Measurements from ENCODE around the gene ZFYVE28. TPM values are rescaled to one million over a fixed set of nuclear protein-coding genes. Genes with fewer than 3 reads are reported as not detected.

The ZFYVE28 gene
- total RNA-seq, 5 donors from 2014 or later (not counting 1 experiment from before 2014, with no cell fraction given), result 33.4 to 56.2 (median 45.4) TPM

DNA sequence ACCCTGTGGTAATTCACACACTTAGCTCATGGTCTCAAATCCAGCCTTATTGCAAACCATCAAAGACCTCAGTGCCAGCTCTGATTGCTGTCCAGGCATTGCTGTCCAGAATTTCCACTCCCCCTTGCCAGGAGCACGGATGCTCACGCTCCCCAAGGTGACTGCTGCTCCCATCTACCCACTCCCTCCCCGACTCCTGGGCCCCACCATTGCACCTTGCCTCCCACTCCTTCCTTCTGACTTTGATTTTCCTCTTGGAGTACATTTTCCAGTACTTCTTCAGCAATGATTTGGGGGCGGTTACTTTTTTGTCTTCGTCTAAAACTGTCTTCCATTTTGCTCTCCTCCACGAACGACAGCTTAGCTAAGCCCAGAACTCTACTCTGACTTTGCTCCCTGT lies 11.5 kb downstream of the ZFYVE28 start:
- no peak overlapping the region for H3K27ac ChIP-seq (ENCODE audit: low read length)
- Mint-ChIP-seq H3K27me3 (no peaks in the 10 kb centered on the region), H3K9me3 (no peaks in the 10 kb centered on the region), H3K36me3 (no peaks in the 10 kb centered on the region), H3K4me3 (no peak overlapping the region), H3K4me1 (peaks cover 46 to 64% (median 58%) of the 10 kb centered on the region in 3 donors), H3K27ac (peak overlapping the region; percentile 28 to 76)
- H3K36me3 ChIP-seq (ENCODE audit: control insufficient read depth in 2 of 2, extremely low read depth in 1 of 2, insufficient read depth in 1 of 2, low read length in 1 of 2), result no peaks in the 10 kb centered on the region
- WGBS (ENCODE audit: insufficient coverage), result 90% methylated on average over 5 of the region's 7 CpGs
- no peaks in the 10 kb centered on the region for H3K9me3 ChIP-seq
- CTCF ChIA-PET, result interaction anchor here in 1 of 2 donors (0.6 kb wide), 1 partner anchor 164 kb away, joined by 3 read pairs; no protein-coding TSS in a partner anchor
- H3K4me3 ChIP-seq (ENCODE audit: control insufficient read depth in 1 of 2, extremely low read depth in 1 of 2, low read length in 1 of 2), result no peak overlapping the region
- H3K4me1 ChIP-seq (ENCODE audit: control insufficient read depth in 1 of 2, extremely low read depth in 1 of 2, insufficient read depth in 2 of 2, low read length in 2 of 2), result peaks cover 0 to 46% of the 10 kb centered on the region in 2 experiments
- DNase-seq (no peak), ATAC-seq (replicated peaks in 1 of 4) (no peak)
- H3K27me3 ChIP-seq (replicated peaks in 1 of 2; ENCODE audit: control insufficient read depth in 2 of 2, extremely low read depth in 1 of 2, insufficient read depth in 2 of 2, low read length in 1 of 2), result peaks cover 0 to 8% of the 10 kb centered on the region in 2 experiments
- POLR2A ChIA-PET, result interaction anchor here in 1 of 2 donors (0.5 kb wide), 1 partner anchor 182 kb away, joined by 3 read pairs; no protein-coding TSS in a partner anchor

DNA sequence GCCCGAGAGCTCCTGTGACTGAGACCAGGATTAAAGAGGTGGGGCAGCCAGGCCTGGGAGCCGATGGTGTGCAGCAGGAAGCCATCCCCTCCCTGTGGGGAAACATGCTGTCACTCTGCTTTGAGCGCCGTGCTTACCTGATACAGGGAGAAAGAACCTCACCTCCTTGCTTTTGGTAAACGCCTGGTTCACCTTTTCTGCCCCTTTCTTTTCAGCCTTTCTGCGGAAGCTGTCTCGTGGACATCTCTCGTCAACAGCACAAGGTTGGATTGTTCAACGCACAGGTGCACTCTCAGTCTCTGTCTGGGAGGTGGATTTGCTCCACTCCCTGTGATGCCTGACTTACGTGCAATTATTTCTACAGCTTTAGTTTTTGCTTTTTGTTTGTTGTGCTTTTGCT lies 12.0 kb downstream of the ZFYVE28 start:
- no peak overlapping the region for H3K4me3 Mint-ChIP-seq
- Histone ChIP-seq H3K27ac (ENCODE audit: low read length) (no peak overlapping the region), H3K4me3 (ENCODE audit: control insufficient read depth in 1 of 2, extremely low read depth in 1 of 2, low read length in 1 of 2) (no peak overlapping the region), H3K27me3 (replicated peaks in 1 of 2; ENCODE audit: control insufficient read depth in 2 of 2, extremely low read depth in 1 of 2, insufficient read depth in 2 of 2, low read length in 1 of 2) (peaks cover 0 to 13% of the 10 kb centered on the region in 2 experiments), H3K36me3 (ENCODE audit: control insufficient read depth in 2 of 2, extremely low read depth in 1 of 2, insufficient read depth in 1 of 2, low read length in 1 of 2) (no peaks in the 10 kb centered on the region), H3K9me3 (no peaks in the 10 kb centered on the region), H3K4me1 (ENCODE audit: control insufficient read depth in 1 of 2, extremely low read depth in 1 of 2, insufficient read depth in 2 of 2, low read length in 2 of 2) (peaks cover 0 to 46% of the 10 kb centered on the region in 2 experiments)
- ATAC-seq (replicated peaks in 1 of 4), result no peak
- no peak for DNase-seq
- CTCF ChIA-PET, result interaction anchor here in 1 of 2 donors (0.6 kb wide), 2 partner anchors 163 to 168 kb away, joined by 3 read pairs; no protein-coding TSS in a partner anchor
- H3K4me1 Mint-ChIP-seq, result peaks cover 45 to 64% (median 58%) of the 10 kb centered on the region in 3 donors
- POLR2A ChIA-PET, result interaction anchor here (0.5 to 0.6 kb wide), 2 partner anchors 46 to 182 kb away, joined by 3 read pairs; no protein-coding TSS in a partner anchor
- no peaks in the 10 kb centered on the region for H3K36me3 Mint-ChIP-seq
- H3K9me3 Mint-ChIP-seq, result no peaks in the 10 kb centered on the region
- 63% methylated on average over 2 of the region's 10 CpGs for WGBS (ENCODE audit: insufficient coverage)
- no peaks in the 10 kb centered on the region for H3K27me3 Mint-ChIP-seq
- H3K27ac Mint-ChIP-seq, result peak overlapping the region in 1 of 2 donors; percentile 76

DNA sequence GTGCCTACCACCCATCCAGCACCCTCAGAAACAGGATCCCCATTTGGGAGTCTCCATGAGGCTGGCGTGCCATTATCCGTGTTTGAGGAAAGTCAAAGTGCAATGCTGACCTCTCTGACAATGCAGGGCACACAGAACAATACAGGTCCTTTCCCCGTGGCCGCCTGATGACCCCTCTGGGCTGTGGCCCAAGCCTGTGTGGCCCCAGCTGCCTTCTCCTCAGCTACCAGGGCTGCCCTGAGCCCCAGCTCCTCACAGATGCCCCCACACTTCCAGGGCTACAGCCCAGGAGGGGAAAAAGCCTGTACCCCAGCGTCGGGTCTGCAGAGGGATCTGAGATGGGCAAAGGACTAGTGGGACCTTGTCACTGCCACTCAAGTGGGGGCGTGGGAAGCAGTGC lies 15.5 kb downstream of the ZFYVE28 start:
- Histone ChIP-seq H3K36me3 (ENCODE audit: control insufficient read depth in 2 of 2, extremely low read depth in 1 of 2, insufficient read depth in 1 of 2, low read length in 1 of 2) (no peaks in the 10 kb centered on the region), H3K4me3 (ENCODE audit: control insufficient read depth in 1 of 2, extremely low read depth in 1 of 2, low read length in 1 of 2) (no peak overlapping the region), H3K27me3 (replicated peaks in 1 of 2; ENCODE audit: control insufficient read depth in 2 of 2, extremely low read depth in 1 of 2, insufficient read depth in 2 of 2, low read length in 1 of 2) (peaks cover 0 to 14% of the 10 kb centered on the region in 2 experiments), H3K9me3 (no peaks in the 10 kb centered on the region), H3K4me1 (ENCODE audit: control insufficient read depth in 1 of 2, extremely low read depth in 1 of 2, insufficient read depth in 2 of 2, low read length in 2 of 2) (peaks cover 0 to 29% of the 10 kb centered on the region in 2 experiments), H3K27ac (ENCODE audit: low read length) (no peak overlapping the region)
- ATAC-seq (replicated peaks in 1 of 4) (no peak), DNase-seq (no peak)
- Mint-ChIP-seq H3K4me1 (peaks cover 29 to 59% (median 32%) of the 10 kb centered on the region in 3 donors), H3K27ac (no peak overlapping the region), H3K36me3 (peaks cover 3% of the 10 kb centered on the region), H3K9me3 (no peaks in the 10 kb centered on the region), H3K27me3 (no peaks in the 10 kb centered on the region), H3K4me3 (peak overlapping the region in 2 of 3 donors; percentile 77 to 84)
- ChIA-PET CTCF (interaction anchor here in 1 of 2 donors (1.7 kb wide), 1 partner anchor 10 kb away, joined by 11 read pairs; no protein-coding TSS in a partner anchor), POLR2A (interaction anchor here (0.5 to 1.0 kb wide), 2 partner anchors 12 to 167 kb away, joined by 3 to 4 read pairs; no protein-coding TSS in a partner anchor)
- WGBS (ENCODE audit: insufficient coverage), result 87% methylated on average over 6 of the region's 7 CpGs

DNA sequence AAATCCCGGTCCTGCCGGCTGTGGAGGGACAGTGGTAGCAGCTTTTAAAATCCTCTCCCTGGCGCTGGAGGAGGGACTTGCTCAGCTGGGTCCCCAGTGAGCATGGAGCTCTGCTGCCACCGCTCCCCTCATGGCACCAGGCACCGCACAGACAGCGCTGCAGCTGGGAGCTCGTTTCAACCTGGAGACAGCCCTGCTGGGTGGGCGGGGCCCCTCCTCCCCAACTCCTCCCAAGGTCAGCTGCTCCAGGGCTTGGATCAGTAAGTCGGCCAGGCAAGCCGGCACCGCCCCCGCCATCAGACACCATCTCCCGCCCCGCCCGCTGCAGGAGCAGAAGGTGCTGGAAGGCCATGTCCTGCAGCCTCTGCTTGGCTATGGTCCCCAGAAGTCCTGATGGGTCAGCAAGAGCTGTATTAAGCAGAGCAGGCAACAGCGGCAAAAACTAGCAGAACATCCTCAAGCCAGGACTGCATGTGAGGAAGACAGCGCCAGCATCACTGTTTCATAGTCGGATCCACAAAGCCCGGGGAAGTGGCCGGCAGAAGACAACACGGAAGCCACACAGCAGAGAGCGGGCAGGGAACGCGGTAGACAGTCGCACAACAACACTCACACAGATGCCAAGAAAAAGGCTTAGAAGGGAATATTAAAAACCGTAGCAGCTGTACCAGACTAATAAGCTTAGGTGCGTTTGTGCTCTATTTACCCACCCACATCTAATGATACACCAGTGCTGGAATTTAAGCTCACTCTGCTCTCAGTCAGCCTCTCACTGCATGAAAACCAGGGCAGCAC lies 16.2 kb downstream of the ZFYVE28 start:
- H3K27me3 Mint-ChIP-seq, result no peaks in the 10 kb centered on the region
- ChIA-PET POLR2A (interaction anchor here (0.5 to 1.0 kb wide), 4 partner anchors 10 to 167 kb away, joined by 3 to 4 read pairs (median 4); no protein-coding TSS in a partner anchor), CTCF (interaction anchor here in 1 of 2 donors (1.7 kb wide), 1 partner anchor 10 kb away, joined by 11 read pairs; no protein-coding TSS in a partner anchor)
- Histone ChIP-seq H3K4me3 (ENCODE audit: control insufficient read depth in 1 of 2, extremely low read depth in 1 of 2, low read length in 1 of 2) (peak overlapping the region; percentile 39 to 67), H3K36me3 (ENCODE audit: control insufficient read depth in 2 of 2, extremely low read depth in 1 of 2, insufficient read depth in 1 of 2, low read length in 1 of 2) (no peaks in the 10 kb centered on the region), H3K9me3 (no peaks in the 10 kb centered on the region), H3K27me3 (replicated peaks in 1 of 2; ENCODE audit: control insufficient read depth in 2 of 2, extremely low read depth in 1 of 2, insufficient read depth in 2 of 2, low read length in 1 of 2) (peaks cover 0 to 14% of the 10 kb centered on the region in 2 experiments), H3K4me1 (ENCODE audit: control insufficient read depth in 1 of 2, extremely low read depth in 1 of 2, insufficient read depth in 2 of 2, low read length in 2 of 2) (peaks cover 0 to 26% of the 10 kb centered on the region in 2 experiments), H3K27ac (ENCODE audit: low read length) (no peak overlapping the region)
- DNase-seq (peak in 9 of 35 experiments; percentile 15 to 46 (median 24)), ATAC-seq (replicated peaks in 1 of 4) (peak; percentile 71 to 74 (median 74))
- peak overlapping the region; percentile 65 to 84 (median 77) for H3K4me3 Mint-ChIP-seq
- no peak overlapping the region for H3K27ac Mint-ChIP-seq
- H3K4me1 Mint-ChIP-seq, result peaks cover 29 to 57% (median 31%) of the 10 kb centered on the region in 3 donors
- no peaks in the 10 kb centered on the region for H3K9me3 Mint-ChIP-seq
- peaks cover 3% of the 10 kb centered on the region for H3K36me3 Mint-ChIP-seq
- 16% methylated on average over 17 of the region's 27 CpGs for WGBS (ENCODE audit: insufficient coverage)

DNA sequence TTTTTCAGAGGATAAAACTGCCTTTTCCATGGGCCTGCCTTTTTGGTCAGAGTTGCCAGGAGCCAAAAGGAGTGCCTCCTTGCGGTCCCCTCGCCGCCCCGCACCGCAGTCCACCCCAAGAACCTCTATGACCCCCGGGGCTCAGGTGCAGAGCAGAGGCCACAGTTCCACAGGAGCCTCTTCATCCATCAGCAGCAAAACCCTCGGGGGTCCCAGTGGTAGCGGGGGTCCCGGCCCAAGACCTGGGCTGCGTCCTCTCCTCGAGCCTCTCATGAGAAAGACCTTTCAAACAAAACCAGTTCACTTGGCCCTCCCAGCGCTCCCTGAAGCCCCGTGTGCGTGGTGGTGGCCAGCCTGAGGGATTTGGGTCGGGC lies 16.8 kb downstream of the ZFYVE28 start:
- 48% methylated on average over 13 of the region's 15 CpGs for WGBS (ENCODE audit: insufficient coverage)
- peaks cover 24 to 51% (median 25%) of the 10 kb centered on the region in 3 donors for H3K4me1 Mint-ChIP-seq
- H3K4me3 Mint-ChIP-seq, result peak overlapping the region; percentile 65 to 84 (median 77)
- H3K9me3 ChIP-seq, result no peaks in the 10 kb centered on the region
- no peak overlapping the region for H3K27ac Mint-ChIP-seq
- no peaks in the 10 kb centered on the region for H3K36me3 ChIP-seq (ENCODE audit: control insufficient read depth in 2 of 2, extremely low read depth in 1 of 2, insufficient read depth in 1 of 2, low read length in 1 of 2)
- POLR2A ChIA-PET, result interaction anchor here in 1 of 2 donors (0.7 kb wide), 1 partner anchor 11 kb away, joined by 4 read pairs; no protein-coding TSS in a partner anchor
- H3K36me3 Mint-ChIP-seq, result peaks cover 3% of the 10 kb centered on the region
- CTCF ChIA-PET, result interaction anchor here in 1 of 2 donors (1.7 kb wide), 1 partner anchor 11 kb away, joined by 11 read pairs; no protein-coding TSS in a partner anchor
- peaks cover 0 to 14% of the 10 kb centered on the region in 2 experiments for H3K27me3 ChIP-seq (replicated peaks in 1 of 2; ENCODE audit: control insufficient read depth in 2 of 2, extremely low read depth in 1 of 2, insufficient read depth in 2 of 2, low read length in 1 of 2)
- no peak overlapping the region for H3K27ac ChIP-seq (ENCODE audit: low read length)
- H3K4me3 ChIP-seq (ENCODE audit: control insufficient read depth in 1 of 2, extremely low read depth in 1 of 2, low read length in 1 of 2), result peak overlapping the region; percentile 39 to 67
- H3K4me1 ChIP-seq (ENCODE audit: control insufficient read depth in 1 of 2, extremely low read depth in 1 of 2, insufficient read depth in 2 of 2, low read length in 2 of 2), result peaks cover 0 to 28% of the 10 kb centered on the region in 2 experiments
- no peaks in the 10 kb centered on the region for H3K27me3 Mint-ChIP-seq
- ATAC-seq (replicated peaks in 1 of 4) (no peak), DNase-seq (no peak)
- H3K9me3 Mint-ChIP-seq, result no peaks in the 10 kb centered on the region
